Ectodermal cell (in vitro differentiated cells): Measurements from ENCODE around the gene NEURL1.

Source experiments
- H3K27ac ChIP-seq: 2 replicates; pipeline ENCODE4 v1.7.0; 2013; ENCODE audit warnings: mild to moderate bottlenecking, low read depth, low read length; ENCODE audit not compliant: insufficient read depth, poor library complexity, severe bottlenecking
- H3K27me3 ChIP-seq: 2 replicates; pipeline ENCODE4 v1.7.0; 2013; ENCODE audit warnings: mild to moderate bottlenecking, low read length; ENCODE audit not compliant: insufficient read depth, control insufficient read depth, poor library complexity, severe bottlenecking
- H3K36me3 ChIP-seq: one replicate; pipeline ENCODE4 v1.7.0; 2013; ENCODE audit warnings: low read length; ENCODE audit not compliant: control insufficient read depth, insufficient read depth
- H3K4me1 ChIP-seq: one replicate; pipeline ENCODE4 v1.7.0; 2013; ENCODE audit warnings: low read length; ENCODE audit not compliant: control insufficient read depth, insufficient read depth
- H3K4me3 ChIP-seq: 2 replicates; pipeline ENCODE4 v1.7.0; 2013; ENCODE audit warnings: low read depth, low read length, control low read depth; ENCODE audit not compliant: insufficient read depth
- H3K9me3 ChIP-seq: 2 replicates; pipeline ENCODE4 v1.7.0; 2013; ENCODE audit warnings: mild to moderate bottlenecking, low read length, moderate library complexity; ENCODE audit not compliant: control insufficient read depth
- WGBS, 2 experiments: methylation state at CpG; one replicate each; pipeline ENCODE4 v1.1.7; 2013; ENCODE audit warnings: missing lambda C conversion rate in 2 of 2; 5-methylcytosine and 5-hydroxymethylcytosine counted together

Gene NEURL1

DNA sequence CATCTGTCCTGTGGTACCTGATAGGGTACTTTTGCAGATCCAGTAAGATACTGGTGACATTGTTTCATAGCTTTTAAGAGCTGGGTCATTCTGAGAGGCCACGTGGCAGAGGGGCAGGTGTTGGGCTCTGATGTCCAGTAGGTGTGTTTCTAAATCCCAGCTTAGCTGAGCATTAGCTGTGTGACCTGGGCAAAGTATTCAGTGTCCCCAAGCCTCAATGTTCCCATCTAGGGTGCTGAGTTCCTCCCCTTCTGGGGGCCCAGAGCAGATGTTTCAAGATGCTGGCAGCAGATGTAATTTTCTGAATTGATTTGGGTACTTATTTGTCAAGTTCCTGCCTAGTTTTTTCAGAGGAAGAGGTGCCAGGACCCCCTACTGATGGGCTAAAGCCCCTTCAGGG lies 52.9 kb downstream of the NEURL1 start:
- H3K27ac ChIP-seq, result no peak overlapping the region
- H3K27me3 ChIP-seq, result no peaks in the 10 kb centered on the region
- peaks cover 7% of the 10 kb centered on the region for H3K4me1 ChIP-seq
- WGBS, 2 experiments, result 85 to 93% methylated on average over 1 of the region's 1 CpG
- H3K36me3 ChIP-seq, result no peaks in the 10 kb centered on the region
- no peaks in the 10 kb centered on the region for H3K9me3 ChIP-seq
- H3K4me3 ChIP-seq, result no peak overlapping the region

DNA sequence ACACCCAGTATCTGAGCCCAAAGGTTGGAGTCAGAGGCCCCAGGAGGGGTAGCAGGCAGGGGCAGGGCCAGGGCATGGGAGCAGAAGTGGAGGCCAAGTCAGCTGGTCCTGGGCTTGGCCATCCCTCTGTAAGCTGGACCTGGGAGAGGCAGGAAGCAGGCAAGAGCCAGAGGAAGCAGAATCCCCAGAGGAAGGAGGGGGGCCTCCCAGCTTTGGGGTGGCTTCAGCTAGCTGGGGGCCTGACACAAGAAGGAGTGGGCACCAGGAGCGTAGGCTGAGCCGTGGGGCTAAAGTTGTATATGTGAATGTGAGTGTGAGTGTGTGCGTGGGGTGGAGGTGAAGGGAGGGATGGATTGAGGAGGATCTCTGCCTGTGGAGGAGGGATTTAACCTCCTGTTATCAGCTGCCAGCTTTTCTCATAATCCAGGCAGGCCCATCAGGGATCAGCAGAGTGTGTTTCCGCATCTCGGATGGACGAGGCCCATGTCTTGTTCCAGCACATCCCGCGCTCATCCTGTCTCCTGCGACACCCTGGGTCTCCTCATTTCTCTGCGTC lies 54.0 kb downstream of the NEURL1 start:
- 92 to 93% methylated on average over 10 of the region's 10 CpGs for WGBS, 2 experiments
- Histone ChIP-seq H3K4me3 (no peak overlapping the region), H3K36me3 (no peaks in the 10 kb centered on the region), H3K27ac (no peak overlapping the region), H3K9me3 (no peaks in the 10 kb centered on the region), H3K4me1 (peaks cover 7% of the 10 kb centered on the region), H3K27me3 (no peaks in the 10 kb centered on the region)

DNA sequence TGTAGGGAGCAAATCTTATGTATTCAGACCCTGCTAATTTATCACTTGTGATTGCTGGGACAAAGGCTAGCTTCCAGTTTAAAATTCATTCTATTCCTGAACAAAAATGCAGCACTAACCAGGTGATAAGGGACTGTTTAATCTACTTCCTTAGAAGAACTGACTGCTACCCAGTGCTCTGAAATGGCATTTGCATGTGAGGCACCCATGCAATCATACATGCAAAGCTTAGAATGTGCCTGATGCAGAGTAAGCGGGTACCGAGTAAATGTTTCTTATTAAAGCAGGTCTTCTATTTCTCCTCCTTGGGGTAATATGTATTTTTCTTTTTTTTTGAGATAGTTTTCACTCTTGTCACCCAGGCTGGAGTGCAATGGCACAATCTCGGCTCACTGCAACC lies 54.5 kb downstream of the NEURL1 start:
- no peaks in the 10 kb centered on the region for H3K36me3 ChIP-seq
- WGBS, 2 experiments, result 93 to 96% methylated on average over 3 of the region's 3 CpGs
- H3K27me3 ChIP-seq, result no peaks in the 10 kb centered on the region
- H3K27ac ChIP-seq, result no peak overlapping the region
- H3K4me3 ChIP-seq, result no peak overlapping the region
- H3K4me1 ChIP-seq, result peaks cover 6% of the 10 kb centered on the region
- no peaks in the 10 kb centered on the region for H3K9me3 ChIP-seq

DNA sequence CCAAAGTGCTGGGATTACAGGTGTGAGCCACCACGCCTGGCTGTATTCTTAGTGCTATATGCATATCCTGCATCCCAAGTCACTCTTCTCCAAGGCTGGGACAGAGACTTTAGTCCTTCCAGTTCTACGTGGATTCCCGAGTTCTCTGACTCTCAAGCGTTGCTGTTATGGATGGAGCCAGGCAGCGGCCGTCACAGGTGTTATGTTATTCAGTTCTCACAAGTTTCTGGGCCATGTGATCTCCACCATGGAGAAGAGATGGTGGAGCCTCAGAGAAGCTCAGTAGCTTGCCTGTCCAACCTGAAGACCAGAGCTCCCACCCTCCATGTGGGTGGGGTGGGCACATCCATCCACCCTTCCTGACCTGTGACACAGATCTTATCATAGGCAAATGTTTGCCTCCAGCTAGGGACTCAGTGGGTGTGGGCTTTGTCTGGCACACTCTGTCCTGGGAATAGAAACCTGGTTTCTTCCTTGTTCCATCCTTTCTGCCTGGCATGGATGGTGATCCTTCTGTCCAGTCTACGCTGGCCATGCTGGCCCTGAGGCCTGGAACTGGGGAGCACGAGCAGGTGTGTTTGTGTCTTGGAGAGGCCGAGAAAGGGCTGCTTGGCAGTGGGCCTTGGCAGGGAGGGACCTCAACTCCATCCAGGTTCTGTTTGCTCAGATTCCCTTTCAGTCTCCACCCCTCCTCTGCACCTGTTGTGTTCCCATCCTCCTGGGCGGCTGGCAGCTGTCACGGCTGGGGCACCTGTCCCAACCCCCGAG lies 55.3 kb downstream of the NEURL1 start:
- Histone ChIP-seq H3K36me3 (no peaks in the 10 kb centered on the region), H3K27ac (no peak overlapping the region), H3K27me3 (no peaks in the 10 kb centered on the region), H3K4me1 (peaks cover 4% of the 10 kb centered on the region), H3K4me3 (no peak overlapping the region), H3K9me3 (no peaks in the 10 kb centered on the region)
- WGBS, 2 experiments, result 91 to 92% methylated on average over 12 of the region's 12 CpGs

DNA sequence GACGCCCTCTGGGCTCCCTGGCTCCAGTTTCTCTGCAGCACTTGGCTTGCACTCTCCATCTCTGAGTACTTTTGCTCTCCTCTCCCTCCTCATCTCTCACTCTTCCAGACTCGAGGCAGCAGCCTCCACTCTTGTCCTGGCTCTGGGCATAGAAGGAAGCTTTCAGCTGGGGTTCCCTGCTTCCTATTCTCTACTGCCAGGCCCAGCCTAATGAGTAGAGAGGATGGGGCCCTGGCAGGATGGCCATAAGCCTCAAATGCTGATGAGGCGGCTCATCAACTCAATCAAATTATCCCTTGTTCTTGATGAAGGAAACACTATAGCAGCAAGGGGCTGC lies 55.8 kb downstream of the NEURL1 start:
- 76 to 86% methylated on average over 3 of the region's 3 CpGs for WGBS, 2 experiments
- Histone ChIP-seq H3K27ac (no peak overlapping the region), H3K9me3 (no peaks in the 10 kb centered on the region), H3K27me3 (peaks cover 2% of the 10 kb centered on the region), H3K4me3 (no peak overlapping the region), H3K4me1 (peaks cover 4% of the 10 kb centered on the region), H3K36me3 (no peaks in the 10 kb centered on the region)

DNA sequence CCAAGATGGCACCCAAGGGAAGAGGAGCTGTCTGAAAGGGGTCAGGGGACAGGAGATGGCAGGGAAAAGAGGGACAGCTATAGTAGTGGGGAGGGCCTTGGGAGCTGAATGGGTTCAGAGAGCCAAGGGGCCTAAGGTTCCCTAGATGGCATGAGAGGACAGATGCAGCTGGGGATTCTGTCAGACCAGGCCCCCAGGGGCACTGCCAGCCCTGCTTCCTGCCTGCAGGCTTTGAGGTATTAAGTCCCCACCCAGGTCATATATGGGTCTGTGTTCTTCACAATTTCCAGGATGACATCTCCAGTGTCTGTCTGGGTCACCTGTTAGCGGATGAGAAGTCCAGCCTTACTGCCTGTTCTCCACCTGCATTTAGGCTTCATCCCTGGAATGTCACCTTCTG lies 56.7 kb downstream of the NEURL1 start:
- H3K27me3 ChIP-seq, result peaks cover 9% of the 10 kb centered on the region
- no peaks in the 10 kb centered on the region for H3K36me3 ChIP-seq
- 92 to 94% methylated on average over 1 of the region's 1 CpG for whole genome bisulfite sequencing, 2 experiments
- H3K27ac ChIP-seq, result no peak overlapping the region
- H3K4me1 ChIP-seq, result peaks cover under 1% of the 10 kb centered on the region
- H3K4me3 ChIP-seq, result no peak overlapping the region
- no peaks in the 10 kb centered on the region for H3K9me3 ChIP-seq

DNA sequence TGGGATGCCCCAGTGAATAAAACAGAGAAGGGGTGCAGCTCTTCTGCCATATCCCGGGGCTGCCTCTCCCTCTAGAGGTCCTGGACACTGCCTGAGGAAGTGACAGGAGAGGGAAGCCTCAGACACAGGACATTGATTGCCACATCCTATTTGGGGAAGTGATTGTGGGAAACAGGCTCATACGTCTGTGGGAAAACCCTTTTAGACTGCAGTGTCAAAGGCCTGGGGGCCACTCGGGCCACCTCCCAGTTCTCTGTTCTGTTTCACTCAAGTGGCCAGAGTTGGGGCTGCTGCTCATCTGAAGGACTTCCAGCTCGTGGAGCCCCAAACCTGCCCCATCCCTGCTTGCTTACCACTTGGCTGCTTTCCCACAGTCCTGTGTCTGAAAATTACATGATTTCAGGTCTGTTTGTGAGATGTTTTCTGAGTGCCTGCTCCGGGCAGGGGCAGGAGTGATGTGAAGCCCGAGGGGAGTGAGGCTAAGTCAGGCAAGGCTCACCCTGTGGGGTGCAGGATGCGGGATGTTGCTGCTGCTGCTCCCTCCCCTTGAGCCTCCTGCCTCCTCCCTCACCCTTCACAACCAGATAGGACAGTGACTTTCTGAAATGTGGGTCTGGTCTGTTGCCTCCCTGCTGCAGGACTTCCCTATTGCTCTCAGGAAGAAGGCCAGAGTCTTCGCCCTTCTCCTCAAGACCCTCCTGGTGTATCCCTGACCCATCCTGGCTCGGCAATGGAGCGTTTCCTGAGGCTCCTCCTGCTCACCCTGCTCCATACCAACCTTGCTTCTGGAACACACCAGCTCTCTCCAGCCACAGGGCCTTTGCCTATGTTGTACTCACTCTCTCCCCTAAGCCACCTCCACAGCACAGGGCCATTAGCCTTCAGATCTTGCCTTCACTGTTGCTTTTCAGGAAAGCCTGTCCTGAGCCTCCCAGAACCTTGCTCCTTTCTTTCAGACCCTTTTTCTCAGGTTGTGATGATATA lies 58.4 kb downstream of the NEURL1 start:
- H3K9me3 ChIP-seq, result no peaks in the 10 kb centered on the region
- H3K27ac ChIP-seq, result no peak overlapping the region
- no peak overlapping the region for H3K4me3 ChIP-seq
- H3K36me3 ChIP-seq, result no peaks in the 10 kb centered on the region
- peaks cover 15% of the 10 kb centered on the region for H3K4me1 ChIP-seq
- 76 to 78% methylated on average over 10 of the region's 10 CpGs for WGBS, 2 experiments
- peaks cover 25% of the 10 kb centered on the region for H3K27me3 ChIP-seq

DNA sequence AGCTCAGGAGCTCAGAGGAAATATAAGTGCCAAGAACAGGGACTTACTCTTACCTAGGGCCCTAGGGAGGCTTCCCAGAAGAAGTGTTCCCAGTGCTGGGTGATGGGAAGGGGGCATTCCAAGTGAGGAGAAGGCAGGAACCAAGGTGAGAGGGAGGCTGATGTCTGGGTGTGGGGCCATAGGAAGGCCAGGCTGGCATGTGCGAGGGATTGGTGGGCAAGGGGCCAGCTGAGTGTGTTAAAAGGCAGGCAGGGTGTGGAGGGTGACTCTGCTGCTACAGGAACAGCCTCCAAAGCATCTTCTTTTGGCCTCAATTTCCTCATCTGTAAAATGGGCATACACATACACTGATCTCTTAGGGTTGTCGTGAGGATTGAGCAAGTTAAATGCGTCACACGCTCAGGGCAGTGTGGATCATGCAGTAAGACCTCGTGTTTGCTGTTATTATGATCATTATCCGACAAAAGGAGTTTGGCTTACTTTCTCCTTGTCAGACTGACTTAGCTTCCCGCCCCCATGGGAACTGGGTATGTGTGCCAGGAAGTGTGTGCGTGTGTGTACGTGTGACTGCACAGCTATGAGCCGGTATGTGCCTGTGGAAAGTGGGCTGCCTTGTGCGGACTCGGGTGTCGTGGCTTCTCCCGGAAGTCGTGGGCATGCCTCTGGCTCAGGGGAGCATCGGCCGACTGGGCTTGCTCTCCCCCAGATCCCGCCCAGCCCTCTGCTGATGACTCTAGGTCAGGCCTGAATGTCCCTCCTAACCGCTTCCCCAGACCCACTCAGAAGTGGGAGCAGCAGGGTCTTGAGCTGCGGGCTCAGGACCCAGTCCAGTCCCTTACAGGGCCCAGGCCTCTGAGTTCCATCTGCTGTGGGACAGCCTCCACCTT lies 59.6 kb downstream of the NEURL1 start:
- H3K27me3 ChIP-seq, result peaks cover 25% of the 10 kb centered on the region
- no peaks in the 10 kb centered on the region for H3K9me3 ChIP-seq
- WGBS, 2 experiments, result 94% methylated on average over 20 of the region's 20 CpGs
- H3K36me3 ChIP-seq, result no peaks in the 10 kb centered on the region
- H3K27ac ChIP-seq, result no peak overlapping the region
- no peak overlapping the region for H3K4me3 ChIP-seq
- H3K4me1 ChIP-seq, result peaks cover 15% of the 10 kb centered on the region

DNA sequence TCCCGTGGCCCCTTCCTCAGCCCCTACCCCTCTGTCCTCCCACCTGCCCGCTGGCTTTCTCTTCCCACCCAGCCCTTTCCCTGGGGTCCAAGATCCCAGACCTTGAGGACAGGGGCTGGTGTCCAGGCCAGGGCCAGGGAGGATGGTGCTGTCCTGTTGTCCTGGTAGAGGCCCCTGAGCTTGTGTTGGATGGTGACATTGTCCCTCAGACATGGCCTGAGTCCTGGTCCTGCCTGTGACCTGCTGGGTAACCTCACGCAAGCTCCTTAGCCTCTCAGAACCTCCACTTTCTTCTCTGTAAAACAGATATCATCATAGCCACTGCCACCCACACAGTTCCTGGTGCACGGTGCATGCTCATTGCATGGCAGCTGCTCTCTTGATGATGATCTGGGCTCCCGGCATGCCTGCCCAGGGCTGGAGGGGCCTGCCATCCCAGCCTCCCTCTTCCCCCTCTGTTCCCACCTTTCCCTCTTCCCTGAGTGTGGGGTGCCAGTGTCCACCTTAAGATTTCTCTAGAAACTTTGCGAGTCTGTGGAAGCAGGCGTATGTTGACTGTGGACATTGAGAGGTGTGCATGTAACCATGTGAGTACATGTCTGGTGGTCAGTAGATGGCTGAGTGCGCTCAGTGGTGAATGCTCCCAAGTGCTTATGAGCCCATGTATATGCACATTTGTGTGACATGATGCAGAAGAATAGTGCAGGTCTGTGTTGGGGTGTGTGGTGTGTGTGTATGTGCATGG lies 60.4 kb downstream of the NEURL1 start:
- no peak overlapping the region for H3K4me3 ChIP-seq
- no peaks in the 10 kb centered on the region for H3K9me3 ChIP-seq
- WGBS, 2 experiments, result 90 to 96% methylated on average over 8 of the region's 8 CpGs
- peaks cover 15% of the 10 kb centered on the region for H3K4me1 ChIP-seq
- peaks cover 25% of the 10 kb centered on the region for H3K27me3 ChIP-seq
- no peaks in the 10 kb centered on the region for H3K36me3 ChIP-seq
- no peak overlapping the region for H3K27ac ChIP-seq
